ENCODE measurements around the gene SPINT3. TPM values are rescaled to one million over a fixed set of nuclear protein-coding genes. Genes with fewer than 3 reads are reported as not detected.
A peak's percentile ranks its signal among the peaks of the same experiment; 100 is the strongest.

The SPINT3 gene
- total RNA-seq, 1 donor from 2014 or later = not detected

DNA sequence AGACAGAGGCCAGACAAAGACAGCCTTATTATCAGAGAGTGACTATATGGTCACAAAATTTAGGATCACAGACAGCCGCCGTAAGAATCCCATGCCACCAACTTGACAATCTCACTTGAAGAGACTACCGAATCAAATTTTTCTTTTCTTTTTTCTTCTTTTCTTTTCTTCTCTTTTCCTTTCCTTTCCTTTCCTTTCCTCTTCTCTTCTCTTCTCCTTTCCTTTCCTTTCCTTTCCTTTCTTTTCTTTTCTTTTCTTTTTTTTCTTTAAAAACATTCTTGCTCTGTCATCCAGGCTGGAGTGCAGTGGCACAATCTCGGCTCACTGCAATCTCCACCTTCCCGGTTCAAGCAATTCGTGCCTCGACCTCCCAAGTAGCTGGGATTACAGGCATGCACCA, 33.0 kb upstream of the SPINT3 start:
- H3K4me3 Mint-ChIP-seq (ENCODE audit: unreplicated experiment) = no peak overlapping the region

DNA sequence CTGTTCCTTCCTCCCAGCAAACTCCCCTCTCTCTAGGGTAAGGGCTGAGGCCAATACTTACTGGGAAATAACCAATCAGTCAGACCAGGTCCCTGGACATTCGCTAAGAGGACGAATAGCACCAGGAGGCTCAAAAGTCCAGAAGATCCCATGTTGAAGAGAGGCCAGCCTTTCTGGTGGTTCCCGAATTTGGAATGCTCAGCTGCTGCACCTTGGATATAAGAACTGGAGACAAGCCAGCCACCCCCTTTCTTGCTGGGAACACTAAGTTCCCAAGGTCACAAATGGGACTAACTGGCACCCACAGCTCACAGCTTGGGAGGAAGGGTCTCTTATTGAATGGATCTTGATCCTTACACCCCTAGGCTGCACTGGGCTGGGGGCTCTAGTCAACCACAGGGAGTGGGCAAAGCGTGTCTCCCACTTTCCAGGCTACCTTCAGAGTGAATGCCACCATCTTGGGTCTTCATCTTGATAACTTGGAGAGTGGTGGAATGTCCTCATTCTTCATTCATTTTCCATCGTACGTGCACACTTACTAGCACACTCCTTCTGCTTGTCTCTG, 31.9 kb upstream of the SPINT3 start, which contains the start of gene EPPIN:
EPPIN (minus strand) TSS at position 196 of the 565 bp plus-strand sequence; CDS start at position 152, 44 bp downstream.
- DNase-seq (ENCODE audit: low spot score) = no peak
- Mint-ChIP-seq H3K9me3 (ENCODE audit: unreplicated experiment) (no peaks in the 10 kb centered on the region), H3K27ac (ENCODE audit: unreplicated experiment) (no peak within 1 kb of the TSS), H3K27me3 (ENCODE audit: unreplicated experiment) (peaks cover 4% of the 10 kb centered on the region), H3K4me1 (ENCODE audit: unreplicated experiment) (no peaks in the 10 kb centered on the region), H3K4me3 (ENCODE audit: unreplicated experiment) (no peak within 1 kb of the TSS), H3K36me3 (ENCODE audit: low read depth, unreplicated experiment) (no peaks in the 10 kb centered on the region)
- TF ChIP-seq, protein P1, sequence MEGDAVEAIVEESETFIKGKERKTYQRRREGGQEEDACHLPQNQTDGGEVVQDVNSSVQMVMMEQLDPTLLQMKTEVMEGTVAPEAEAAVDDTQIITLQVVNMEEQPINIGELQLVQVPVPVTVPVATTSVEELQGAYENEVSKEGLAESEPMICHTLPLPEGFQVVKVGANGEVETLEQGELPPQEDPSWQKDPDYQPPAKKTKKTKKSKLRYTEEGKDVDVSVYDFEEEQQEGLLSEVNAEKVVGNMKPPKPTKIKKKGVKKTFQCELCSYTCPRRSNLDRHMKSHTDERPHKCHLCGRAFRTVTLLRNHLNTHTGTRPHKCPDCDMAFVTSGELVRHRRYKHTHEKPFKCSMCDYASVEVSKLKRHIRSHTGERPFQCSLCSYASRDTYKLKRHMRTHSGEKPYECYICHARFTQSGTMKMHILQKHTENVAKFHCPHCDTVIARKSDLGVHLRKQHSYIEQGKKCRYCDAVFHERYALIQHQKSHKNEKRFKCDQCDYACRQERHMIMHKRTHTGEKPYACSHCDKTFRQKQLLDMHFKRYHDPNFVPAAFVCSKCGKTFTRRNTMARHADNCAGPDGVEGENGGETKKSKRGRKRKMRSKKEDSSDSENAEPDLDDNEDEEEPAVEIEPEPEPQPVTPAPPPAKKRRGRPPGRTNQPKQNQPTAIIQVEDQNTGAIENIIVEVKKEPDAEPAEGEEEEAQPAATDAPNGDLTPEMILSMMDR (IDR thresholded peaks at IDR 0.05; ENCODE audit: unreplicated experiment) = no peak

More for the DNA sequence above, 33.0 kb upstream of the SPINT3 start:
- no peaks in the 10 kb centered on the region for H3K9me3 Mint-ChIP-seq (ENCODE audit: unreplicated experiment)
- TF ChIP-seq, protein P1 (IDR thresholded peaks at IDR 0.05; ENCODE audit: unreplicated experiment) = no peak
- no peaks in the 10 kb centered on the region for H3K4me1 Mint-ChIP-seq (ENCODE audit: unreplicated experiment)
- H3K27ac Mint-ChIP-seq (ENCODE audit: unreplicated experiment) = no peak overlapping the region
- no peaks in the 10 kb centered on the region for H3K36me3 Mint-ChIP-seq (ENCODE audit: low read depth, unreplicated experiment)
- DNase-seq (ENCODE audit: low spot score) = no peak
- peaks cover 4% of the 10 kb centered on the region for H3K27me3 Mint-ChIP-seq (ENCODE audit: unreplicated experiment)

DNA sequence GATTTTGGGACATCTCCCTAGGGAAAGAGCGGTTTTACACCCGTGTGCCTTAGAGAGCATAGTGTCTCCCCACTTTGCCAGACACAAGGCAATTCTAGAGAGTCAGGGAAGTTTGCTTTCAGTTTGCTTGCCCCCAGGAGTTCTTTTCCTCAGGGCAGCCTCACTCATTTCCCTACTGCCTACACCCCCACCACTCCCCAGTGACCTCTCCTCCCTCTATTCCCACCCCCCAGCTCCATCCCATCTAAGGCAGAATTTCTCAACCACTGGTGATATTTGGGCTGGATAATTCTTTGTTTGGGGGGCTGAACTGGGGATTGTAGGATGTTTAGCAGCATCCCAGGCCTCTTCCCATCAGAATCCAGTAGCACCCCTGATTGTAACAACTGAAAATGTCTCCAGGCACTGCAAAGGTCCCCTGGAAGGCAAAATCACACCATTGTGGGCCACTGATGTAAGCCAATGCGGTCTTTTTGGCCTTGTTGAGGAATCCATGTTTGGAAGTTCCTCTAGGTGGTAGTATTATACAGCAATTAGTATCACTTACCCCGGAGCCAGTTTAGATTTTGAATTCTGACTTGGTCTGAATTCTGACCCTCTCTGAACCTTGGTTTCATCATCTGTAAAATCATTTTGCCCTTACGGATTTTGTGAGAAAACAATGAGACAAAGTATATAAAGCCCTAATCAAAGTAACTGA, 30.5 kb upstream of the SPINT3 start:
- H3K4me3 Mint-ChIP-seq (ENCODE audit: unreplicated experiment) = no peak overlapping the region
- H3K27me3 Mint-ChIP-seq (ENCODE audit: unreplicated experiment) = peaks cover 4% of the 10 kb centered on the region
- H3K4me1 Mint-ChIP-seq (ENCODE audit: unreplicated experiment) = no peaks in the 10 kb centered on the region

DNA sequence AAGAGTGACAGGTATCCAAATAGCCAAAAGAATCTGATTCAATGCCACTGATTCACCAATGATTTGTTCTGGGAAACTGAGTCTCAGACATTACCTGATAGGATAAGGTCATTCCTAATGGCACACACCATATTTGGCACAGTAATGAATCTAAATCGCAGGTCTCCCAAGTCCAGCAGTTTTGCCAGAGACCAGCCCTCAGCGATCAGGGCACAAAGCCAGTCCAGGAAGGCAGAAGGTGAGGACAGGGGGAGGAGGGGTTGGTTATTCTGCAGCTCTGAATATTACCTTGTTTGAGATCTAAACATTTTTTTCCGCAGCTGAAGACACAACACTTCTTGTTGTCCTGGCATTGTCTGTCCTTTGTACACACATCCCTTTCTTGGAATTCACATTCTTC, 29.9 kb upstream of the SPINT3 start:
- H3K27ac Mint-ChIP-seq (ENCODE audit: unreplicated experiment) = no peak overlapping the region
- no peaks in the 10 kb centered on the region for H3K36me3 Mint-ChIP-seq (ENCODE audit: low read depth, unreplicated experiment)
- no peaks in the 10 kb centered on the region for H3K9me3 Mint-ChIP-seq (ENCODE audit: unreplicated experiment)
- TF ChIP-seq, protein P1 (IDR thresholded peaks at IDR 0.05; ENCODE audit: unreplicated experiment) = no peak
- H3K4me1 Mint-ChIP-seq (ENCODE audit: unreplicated experiment) = no peaks in the 10 kb centered on the region
- H3K4me3 Mint-ChIP-seq (ENCODE audit: unreplicated experiment) = no peak overlapping the region
- no peak for DNase-seq (ENCODE audit: low spot score)
- peaks cover 4% of the 10 kb centered on the region for H3K27me3 Mint-ChIP-seq (ENCODE audit: unreplicated experiment)

More for the DNA sequence above, 30.5 kb upstream of the SPINT3 start:
- DNase-seq (ENCODE audit: low spot score) = no peak
- H3K9me3 Mint-ChIP-seq (ENCODE audit: unreplicated experiment) = no peaks in the 10 kb centered on the region
- no peaks in the 10 kb centered on the region for H3K36me3 Mint-ChIP-seq (ENCODE audit: low read depth, unreplicated experiment)
- TF ChIP-seq, protein P1 (IDR thresholded peaks at IDR 0.05; ENCODE audit: unreplicated experiment) = peak; percentile 34
- no peak overlapping the region for H3K27ac Mint-ChIP-seq (ENCODE audit: unreplicated experiment)

DNA sequence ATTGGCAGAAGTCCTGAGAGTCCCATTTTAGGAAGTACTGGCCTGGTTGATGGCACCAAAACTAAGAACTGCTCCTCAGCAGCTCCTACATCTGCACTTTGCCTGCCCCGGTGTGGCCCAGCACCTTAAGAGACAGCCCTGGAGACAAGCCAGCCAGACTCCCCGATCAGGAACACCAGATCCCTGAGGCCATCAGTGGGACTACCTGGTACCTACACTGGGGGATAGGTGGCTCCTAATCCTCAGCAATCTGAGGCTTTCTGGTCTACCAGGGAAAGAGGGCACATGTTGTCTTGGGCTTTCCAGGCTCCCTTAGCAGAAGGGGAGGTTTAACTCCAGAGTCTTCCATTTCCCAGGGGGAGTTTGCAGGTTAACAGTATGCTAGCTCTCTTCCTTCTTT, 24.0 kb upstream of the SPINT3 start, which contains the start of gene WFDC6:
WFDC6 (minus strand) TSS at position 101 of the 400 bp plus-strand sequence; CDS start at position 26, 75 bp downstream.
- no peaks in the 10 kb centered on the region for H3K4me1 Mint-ChIP-seq (ENCODE audit: unreplicated experiment)
- no peak within 1 kb of the TSS for H3K27ac Mint-ChIP-seq (ENCODE audit: unreplicated experiment)
- no peaks in the 10 kb centered on the region for H3K36me3 Mint-ChIP-seq (ENCODE audit: low read depth, unreplicated experiment)
- no peak within 1 kb of the TSS for H3K4me3 Mint-ChIP-seq (ENCODE audit: unreplicated experiment)
- no peak for DNase-seq (ENCODE audit: low spot score)
- TF ChIP-seq, protein P1 (IDR thresholded peaks at IDR 0.05; ENCODE audit: unreplicated experiment) = no peak
- H3K27me3 Mint-ChIP-seq (ENCODE audit: unreplicated experiment) = peaks cover 2% of the 10 kb centered on the region
- H3K9me3 Mint-ChIP-seq (ENCODE audit: unreplicated experiment) = no peaks in the 10 kb centered on the region
